Stimulated activated CD8-positive, alpha-beta memory T cell treated with anti-CD3 and anti-CD28 coated beads, Interleukin-7, amount 100 ng/mL, for 1 hour (primary cell): ENCODE measurements around the gene SPDEF.

Source experiments
- DNase-seq, 2 donors: peaks; one replicate each; pipeline ENCODE4 v3.0.0-alpha.2; 2020; ENCODE audit warnings: low read depth in 2 of 2

The SPDEF gene

DNA sequence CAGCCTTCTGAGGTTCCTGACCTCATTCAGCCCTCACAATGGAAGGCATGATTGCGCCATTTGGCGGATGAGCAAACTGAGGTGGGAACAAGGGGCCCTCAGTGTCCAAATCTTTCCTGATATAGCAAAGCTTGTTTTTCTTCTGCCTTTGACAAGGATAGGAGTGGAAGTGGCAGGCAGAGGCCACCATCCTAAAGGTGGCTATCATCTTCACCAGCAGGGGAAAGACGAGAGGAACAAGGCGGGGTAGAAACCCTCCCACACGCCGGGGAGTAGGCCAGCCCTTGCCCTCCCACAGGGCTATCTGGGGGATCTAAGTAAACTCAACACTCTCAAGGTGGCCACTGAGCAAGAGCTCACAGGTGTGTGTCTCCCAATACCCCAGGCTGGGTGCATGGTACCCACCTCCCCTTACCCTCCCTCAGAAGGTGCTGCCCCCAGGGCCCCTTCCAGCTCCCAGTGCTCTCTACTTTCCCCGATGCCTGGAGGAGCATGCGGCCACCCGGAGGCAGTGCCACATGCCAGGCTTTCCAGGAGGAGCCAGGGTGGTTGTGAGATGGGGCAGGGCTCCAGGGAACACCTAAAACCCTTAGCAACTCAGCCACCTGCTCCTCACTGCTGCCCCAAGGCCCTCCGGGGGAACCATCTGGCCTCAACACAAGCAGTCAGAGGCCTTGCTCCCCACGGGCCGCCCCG is 11.2 kb downstream of the SPDEF start:
- DNase-seq = no peak

DNA sequence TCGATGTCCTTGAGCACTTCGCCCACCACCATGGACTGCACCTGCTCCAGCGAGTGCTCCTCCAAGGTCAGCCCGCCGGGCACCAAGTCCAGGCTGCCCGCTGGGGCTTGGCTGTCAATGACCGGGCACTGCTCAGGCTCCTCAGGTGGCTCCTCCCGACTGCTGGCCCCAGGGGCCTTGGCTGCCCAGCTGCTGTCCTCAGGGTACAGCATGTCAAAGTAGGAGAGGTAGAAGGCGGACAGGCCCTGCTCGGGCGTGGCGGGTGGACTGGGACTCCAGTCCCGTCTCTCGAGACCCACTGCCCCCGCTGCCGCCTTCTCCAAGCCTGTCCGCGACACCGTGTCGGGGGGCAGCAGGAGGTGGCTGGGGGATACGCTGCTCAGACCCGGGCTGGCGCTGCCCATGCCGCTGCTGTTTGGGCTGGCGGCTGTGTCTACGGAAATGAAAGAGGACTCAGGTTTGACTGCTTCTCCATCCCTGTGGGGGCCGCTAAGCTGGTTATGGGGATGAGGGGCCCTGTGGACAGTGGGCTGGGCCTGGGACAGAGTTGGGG is 12.0 kb downstream of the SPDEF start:
- no peak for DNase-seq

DNA sequence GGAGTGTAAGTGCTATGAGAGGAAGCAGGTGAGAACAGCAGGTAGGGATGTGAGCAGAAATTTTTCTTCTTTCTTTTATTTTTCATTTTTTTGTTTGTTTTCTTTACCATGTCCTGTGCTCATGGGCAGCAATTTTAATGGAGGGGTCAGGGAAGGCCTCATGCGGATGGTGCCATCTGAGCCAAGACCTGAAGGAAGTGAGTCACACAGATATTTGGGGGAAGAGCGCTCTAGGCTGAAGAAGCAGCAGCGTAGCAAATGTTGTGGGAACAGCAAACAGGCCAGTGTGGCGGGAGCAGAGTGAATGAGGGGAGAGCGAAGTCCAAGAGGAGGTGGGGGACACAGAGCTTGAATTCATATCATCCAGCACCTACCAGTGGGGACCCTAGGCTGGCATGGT is 12.7 kb downstream of the SPDEF start:
- DNase-seq = no peak

DNA sequence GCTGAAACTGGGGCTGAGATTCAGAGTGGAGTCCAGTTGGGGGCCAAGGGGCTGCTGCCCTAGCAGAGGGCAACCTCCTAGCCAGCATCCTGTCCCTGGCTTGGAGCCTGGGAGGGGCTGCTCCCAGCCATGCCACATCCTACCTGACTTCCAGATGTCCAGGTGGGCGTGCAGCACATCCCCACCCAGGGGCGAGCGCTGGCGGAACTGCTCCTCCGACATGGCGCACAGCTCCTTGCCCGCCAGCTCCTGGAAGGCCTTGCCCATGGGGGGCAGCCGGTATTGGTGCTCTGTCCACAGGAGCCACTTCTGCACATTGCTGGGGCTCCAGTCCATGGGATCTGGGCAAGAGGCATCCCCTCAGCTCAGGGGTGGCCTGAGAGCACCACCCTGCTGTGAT is 15.3 kb downstream of the SPDEF start:
- DNase-seq = no peak

DNA sequence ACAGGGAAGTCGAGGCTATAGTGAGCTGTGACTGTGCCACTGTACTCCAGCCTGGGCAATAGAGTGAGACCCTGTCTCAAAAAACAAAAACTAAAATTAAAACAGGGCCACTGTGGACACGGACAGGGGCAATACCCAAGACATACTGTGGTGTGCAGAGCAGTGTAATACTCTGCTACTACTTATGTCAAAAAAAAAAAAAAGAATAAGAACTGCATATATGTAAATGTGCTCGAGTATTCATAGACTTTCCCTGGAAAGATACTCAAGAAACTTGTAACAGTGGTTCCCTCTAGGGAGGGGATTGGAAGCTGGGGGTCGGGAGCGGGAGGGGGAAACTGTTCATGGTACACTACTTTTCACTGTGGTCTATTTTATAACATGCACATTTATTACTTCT is 15.9 kb downstream of the SPDEF start:
- DNase-seq = no peak

DNA sequence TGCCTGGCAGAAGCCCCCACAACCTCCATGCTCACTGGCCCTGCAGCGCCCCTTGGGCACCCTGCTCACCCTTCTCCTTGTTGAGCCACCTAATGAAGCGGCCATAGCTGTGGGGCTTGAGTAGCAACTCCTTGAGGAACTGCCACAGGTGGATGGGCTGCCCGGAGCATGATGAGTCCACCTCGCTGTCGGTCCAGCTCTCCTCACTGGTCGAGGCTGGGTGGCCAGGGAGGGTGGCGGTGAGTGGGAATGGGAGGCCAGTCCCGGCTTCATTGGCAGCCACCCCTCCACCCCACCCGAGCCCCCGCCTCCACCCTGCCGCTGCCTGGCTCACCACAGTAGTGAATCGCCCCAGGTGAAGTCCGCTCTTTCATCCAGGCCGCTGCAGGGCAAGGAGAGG is 16.9 kb downstream of the SPDEF start:
- DNase-seq = no peak

DNA sequence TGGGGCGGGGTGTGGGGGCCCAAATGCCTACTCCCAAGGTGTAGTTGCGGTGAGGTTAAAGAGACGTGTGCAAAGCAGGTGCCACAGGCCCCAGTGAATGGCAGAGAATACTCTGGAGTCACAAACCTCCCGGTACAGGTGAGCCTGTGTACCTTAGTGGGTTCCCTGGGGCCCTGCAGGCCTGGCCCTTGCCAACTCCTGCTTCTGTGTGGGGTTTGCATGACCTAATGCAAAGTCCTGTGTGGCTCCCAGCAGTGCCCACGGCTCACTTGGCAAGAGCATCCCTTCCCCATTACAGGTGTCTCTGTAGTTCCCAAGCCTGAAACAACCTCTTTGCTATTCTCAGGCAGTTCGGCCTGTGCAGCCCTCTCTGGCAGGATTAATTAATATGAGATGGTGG is 17.5 kb downstream of the SPDEF start:
- no peak for DNase-seq

DNA sequence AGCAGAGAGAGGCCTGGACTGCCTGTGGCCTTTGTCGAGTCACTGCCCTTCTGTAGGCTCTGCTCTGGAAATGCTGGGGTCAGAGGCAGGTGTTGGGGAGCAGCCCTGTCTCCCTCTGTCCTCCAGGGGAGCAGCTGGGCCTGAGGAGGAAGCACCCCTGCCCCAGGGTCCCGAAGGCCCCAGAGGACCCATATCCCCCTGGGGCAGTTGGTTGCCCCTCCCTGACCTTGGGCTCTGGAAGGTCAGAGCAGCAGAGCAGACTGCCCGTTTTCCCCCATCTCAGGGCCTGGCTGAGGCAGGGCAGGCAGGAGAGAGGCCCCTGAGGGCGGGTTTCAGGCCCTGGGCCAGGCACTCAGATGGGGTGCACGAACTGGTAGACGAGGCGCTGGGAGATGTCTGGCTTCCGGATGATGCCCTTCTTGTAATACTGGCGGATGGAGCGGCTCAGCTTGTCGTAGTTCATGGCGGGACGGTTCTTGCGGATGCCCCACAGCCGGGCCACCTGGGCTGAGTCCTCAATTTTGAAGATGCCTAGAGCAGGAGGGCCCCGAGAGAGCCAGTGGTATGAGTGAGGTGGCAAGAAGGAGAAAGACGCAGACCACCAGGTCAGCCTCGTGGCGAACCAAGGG is 18.1 kb downstream of the SPDEF start:
- DNase-seq = no peak

DNA sequence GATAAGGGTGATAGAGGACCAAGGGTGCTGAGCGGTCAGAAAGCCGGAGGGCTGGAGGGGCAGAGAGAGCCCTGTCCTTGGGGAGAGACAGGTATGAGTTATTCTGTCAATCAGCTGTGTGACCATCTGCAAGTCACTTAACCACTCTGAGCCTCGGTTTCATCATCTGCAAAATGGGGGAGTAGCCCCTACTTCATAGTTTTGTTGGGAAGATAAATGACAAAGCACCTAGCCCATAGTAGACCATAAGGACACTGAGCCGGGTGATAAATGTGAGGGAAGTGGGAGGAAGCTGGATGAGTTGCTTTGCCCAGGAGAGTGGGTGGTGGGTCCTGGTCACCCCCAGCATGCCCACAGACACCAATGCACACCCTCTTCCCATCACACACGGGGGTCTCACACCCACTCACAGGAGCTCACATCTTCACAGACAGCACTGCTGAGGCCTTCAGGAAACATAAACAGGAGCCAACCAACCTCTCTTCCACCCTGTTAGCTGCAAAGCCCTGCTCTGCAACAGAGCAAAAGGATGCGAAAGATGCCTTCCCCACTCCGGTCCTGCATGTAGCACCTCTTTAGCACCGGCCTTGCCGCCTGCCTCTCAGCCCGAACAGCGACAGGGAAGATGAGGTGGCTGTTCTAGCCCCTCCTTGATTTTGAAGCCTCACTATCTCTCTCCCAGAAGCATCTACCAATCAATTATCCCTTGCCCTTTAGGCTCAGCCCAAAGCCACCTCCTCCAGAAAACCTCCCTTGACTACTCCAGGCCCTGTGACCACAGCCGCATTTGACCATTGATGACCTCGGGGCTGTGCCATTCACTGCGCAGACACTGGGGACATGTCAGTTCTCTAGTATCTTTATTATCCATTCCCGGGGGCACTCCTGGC is 18.9 kb downstream of the SPDEF start:
- DNase-seq = no peak

DNA sequence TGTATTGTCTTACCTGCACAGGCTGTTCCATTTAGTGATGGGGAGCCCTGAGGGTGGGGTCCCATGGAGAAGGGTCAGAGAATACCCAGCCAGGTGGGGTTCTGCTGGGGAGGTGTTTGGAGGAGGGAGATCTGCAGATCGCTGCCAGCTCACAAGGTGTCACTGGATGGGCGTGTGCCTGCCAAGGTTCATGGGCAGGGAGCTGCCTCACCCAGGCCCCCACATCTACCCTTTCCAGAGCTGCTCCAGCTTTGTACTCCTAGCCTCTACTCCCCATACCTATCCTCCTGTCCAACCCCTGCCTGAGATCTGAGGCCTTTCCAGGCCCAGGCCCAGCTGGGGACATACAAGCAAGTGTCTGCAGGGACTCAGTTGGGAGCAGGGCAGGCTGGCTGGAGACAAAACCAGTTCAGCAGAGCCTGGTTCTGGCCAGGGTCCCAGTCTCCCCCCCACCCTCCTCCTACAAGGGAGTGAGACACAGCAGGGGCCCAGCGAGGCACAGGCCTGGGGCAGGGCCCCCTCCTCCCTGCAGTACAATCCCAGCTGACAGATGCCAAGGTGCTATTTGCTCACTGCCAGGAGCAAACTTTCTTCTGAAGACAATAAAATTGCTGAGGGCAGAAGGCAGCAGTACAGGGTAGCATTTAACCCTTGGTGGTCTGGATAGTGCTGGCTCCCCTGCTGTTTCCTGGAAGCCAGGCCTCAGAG is 19.7 kb downstream of the SPDEF start:
- no peak for DNase-seq

DNA sequence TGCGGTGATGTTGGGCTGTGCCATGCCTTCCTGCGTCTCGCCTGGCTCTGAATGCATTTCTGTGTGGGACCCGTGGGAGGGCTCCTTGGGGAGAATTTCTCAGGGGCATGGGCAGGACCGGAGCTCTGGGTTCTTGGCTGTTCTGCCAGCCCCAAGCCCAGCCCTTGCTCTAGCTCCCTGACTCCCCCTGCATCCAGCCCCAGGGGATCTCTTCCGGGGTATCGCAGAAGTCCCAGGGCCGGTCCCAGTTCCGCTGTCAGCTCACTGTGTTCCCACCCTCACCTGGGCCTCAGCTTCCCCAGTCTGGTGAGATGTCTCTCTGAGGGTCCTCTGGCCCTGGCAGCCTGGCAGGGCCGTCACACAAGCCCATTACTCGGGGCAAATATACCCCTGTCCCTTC is 20.5 kb downstream of the SPDEF start:
- no peak for DNase-seq

DNA sequence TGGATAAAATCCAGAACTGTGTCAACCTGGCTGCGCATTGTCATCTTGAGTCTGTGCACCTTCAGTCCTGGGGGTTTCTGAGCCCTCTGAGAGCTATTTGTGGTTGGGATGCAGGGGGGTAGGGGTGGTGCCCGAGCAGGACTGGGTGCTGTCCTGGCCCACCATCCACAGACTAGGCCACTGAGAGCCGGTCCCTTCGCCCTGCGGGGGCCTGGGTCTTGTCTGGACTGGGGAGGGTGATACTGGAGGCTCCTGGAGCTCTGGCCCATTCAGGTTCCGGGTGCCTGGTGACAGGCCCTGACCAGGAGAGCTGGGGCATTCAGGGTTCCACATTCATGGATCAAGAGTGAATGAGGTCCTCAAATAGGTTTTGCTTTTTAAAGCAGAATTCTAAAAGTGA is 20.9 kb downstream of the SPDEF start:
- DNase-seq = no peak

DNA sequence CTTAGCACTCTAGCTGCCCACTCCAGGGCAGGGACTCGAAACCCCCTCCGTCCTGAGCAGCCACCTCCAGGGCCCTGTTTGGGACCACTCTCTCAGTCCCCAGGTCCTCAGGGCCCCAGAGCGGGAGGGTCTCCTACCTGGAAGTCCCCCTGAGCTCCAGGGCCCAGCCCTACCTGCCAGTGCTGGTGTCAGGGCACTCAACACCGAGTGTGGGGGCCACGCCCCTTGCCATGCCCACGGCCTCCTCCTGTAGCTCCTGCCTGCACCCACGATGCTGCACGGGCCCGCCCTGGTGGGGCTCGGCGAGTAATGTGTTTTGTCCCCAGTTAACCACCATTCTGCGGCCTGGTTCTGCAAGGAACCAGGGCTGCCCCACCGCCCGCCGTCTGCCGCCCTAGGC is 21.5 kb downstream of the SPDEF start:
- no peak for DNase-seq

DNA sequence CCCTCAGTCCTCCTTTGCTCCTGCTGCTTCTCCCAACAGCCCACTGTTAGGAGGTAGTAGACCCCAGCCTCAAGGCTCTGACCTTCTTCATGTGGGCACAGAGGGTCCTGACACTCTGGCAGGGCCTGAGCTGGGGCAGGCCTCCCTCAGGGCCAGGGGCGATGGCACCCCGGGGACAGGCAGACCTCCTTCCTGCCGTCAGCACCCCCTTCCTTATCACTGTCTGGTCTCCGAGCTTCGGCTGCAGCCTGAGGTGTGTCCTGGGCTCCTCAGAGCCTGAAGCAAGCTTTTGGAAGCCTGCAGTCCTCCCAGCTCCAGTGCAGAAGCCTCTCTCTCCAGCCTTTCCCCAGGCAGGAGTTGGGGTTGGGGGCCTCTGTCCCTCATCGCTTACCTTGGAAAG is 22.0 kb downstream of the SPDEF start:
- DNase-seq = no peak

DNA sequence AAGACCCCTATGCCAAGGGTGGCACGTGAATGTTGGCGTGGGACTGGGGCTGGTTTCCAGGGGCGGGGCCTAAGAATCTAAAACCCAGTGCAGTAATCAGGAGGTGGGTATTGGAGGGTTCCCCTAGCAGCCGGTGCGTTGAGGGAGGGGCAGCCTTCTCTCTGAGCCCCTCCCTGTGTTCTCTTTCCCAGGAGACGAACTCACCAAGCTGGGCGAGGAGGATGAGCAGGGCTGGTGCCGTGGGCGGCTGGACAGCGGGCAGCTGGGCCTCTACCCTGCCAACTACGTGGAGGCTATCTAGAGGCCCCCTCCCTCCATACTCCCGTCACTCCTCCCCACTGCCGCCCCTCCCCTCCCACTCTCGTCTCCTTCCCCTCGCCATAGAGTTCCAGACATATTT is 23.9 kb downstream of the SPDEF start:
- DNase-seq = no peak

DNA sequence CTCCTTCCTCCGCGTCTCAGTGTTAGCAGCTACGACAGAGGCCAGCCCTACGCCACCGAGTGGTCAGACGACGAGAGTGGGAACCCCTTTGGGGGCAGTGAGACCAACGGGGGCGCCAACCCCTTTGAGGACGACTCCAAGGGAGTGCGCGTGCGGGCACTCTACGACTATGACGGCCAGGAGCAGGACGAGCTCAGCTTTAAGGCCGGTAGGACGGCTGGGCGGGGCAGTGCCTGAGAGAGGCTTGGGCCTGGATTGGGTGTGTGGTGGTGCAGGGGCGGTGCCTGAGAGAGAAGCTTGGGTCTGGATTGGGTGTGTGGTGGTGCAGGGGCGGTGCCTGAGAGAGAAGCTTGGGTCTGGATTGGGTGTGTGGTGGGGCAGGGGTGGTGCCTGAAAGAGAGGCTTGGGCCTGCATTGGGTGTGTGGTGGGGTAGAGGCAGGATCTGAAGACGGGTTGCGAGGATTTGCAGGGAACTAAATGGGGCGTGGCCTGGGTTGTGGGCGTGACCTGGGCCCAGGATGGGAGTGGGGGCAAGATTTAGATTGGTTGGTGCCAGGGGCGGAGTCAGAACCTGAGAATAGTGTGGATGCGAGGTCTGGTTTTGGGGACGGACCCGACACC is 24.4 kb downstream of the SPDEF start:
- DNase-seq = no peak

DNA sequence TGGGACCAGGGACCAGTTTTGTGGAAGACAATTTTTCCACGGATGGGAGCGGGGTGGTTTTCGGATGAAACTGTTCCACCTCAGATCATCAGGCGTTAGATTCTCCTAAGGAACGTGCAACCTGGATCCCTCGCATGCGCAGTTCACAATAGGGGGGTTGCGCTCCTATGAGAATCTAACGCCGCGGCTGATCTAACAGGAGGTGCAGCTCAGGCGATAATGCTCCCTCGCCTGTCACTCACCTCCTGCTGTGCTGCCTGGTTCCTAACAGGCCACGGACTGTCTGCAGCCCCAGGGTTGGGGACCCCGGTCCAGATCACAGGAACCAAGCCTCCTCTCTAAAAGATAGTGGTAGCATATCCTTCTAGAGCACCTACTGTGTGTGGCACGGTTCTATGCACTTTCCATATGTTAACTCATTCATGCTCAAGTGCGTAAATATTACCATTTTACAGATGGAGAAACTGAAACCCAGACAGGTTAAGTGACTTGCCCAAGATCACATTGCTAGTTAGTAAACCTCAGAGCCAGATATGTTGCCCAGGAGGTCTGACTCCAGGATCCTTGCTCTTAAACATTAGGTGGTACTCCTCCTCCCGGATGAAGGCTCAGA is 25.3 kb downstream of the SPDEF start:
- DNase-seq = no peak

DNA sequence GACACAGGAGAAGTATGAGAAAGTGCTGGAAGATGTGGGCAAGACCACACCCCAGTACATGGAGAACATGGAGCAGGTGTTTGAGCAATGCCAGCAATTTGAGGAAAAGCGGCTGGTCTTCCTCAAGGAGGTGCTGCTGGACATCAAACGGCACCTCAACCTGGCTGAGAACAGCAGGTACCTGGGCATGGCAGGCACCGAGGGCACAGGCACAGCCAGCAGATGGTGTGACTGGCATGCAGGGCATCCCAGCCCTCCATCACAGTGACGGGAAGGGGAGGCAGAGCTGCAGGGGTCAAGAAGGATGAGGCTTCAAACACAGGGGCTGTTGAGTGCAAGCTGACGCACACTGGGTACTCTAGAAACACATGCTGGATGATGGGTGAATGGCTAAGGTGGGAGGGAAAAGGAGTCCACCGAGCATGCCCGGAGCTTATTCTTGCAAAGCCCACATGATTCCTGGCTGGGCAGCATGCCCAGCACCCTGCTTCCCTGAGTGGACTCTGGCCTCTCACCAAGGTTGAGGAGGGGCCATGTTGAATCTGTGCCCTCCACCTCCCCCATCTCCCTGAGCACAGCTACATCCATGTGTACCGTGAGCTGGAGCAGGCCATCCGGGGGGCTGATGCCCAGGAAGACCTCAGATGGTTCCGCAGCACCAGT is 26.3 kb downstream of the SPDEF start:
- no peak for DNase-seq

DNA sequence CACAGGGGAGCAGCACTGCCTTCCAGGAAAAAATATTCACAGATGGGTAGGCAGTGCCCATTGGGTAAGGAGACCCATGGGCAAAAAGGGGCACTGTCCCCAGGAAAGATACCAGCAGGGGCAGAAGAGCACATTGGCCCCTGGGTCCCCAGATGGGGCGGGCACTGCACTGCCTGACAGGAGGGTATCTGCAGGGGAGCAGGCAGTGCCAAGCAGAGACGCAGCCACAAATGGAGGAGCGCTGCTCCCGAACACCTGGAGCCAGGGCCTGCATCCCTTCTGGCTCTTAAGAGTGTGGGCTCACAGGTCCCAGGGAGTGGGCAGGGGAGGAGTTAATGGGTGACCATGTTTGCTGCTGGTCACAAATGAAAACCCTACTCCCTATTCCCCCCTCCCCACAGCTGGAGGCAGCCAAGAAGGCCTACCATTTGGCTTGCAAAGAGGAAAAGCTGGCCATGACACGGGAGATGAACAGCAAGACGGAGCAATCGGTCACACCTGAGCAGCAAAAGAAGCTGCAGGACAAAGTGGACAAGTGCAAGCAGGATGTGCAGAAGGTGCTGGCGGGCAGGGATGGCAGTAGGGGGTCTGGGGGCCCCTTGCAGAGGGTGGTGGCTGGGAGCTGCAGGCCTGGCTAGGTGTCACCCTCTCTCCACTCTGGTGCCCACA is 27.0 kb downstream of the SPDEF start:
- DNase-seq = no peak
